GM21390 (cell line): ENCODE data around the gene NARS2.
"Not testable (repeated sequence)": the region's sequence is repeated elsewhere in the genome, so short reads cannot be mapped to it uniquely, and the experiment has no call there.

Experiments
- ATAC-seq: cut with Tn5 transposase; IDR thresholded peaks from one replicate; pipeline ENCODE4 v1.9.1; 2021; ENCODE audit not compliant: unreplicated experiment

NARS2 gene

DNA sequence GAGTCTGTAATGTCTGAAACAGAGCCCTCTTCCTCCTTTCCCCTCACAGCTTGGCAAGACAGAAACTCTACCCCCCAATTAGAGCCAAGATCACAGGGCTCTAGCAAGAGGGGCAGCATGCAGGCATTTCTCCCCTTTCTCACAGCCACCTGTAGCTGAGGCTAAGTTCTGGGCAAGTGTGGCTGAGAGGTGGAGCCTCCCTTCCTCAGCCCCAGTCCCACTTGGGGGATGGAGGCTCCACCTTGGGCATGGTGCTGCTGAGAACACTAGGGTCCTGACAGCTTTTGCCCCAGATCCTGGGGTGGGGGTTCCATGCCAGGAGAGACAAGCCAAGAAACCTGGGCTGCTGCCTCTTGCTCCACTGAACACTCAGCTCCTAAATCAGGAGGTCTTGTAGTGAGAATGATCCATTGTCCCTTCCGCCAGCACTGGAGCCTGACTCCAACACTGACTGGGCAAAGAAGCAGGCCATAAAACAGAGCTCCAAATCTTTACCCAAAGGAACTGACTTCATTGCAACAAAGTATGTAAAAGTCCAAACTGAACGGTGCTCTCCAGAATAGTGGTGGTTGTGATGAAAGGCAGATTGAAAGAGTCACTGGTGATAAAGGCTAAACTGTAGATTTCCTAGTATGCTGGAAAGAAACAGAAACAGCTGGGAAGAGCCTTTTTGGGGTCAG is 25.6 kb downstream of the NARS2 start:
- ATAC-seq: no peak

DNA sequence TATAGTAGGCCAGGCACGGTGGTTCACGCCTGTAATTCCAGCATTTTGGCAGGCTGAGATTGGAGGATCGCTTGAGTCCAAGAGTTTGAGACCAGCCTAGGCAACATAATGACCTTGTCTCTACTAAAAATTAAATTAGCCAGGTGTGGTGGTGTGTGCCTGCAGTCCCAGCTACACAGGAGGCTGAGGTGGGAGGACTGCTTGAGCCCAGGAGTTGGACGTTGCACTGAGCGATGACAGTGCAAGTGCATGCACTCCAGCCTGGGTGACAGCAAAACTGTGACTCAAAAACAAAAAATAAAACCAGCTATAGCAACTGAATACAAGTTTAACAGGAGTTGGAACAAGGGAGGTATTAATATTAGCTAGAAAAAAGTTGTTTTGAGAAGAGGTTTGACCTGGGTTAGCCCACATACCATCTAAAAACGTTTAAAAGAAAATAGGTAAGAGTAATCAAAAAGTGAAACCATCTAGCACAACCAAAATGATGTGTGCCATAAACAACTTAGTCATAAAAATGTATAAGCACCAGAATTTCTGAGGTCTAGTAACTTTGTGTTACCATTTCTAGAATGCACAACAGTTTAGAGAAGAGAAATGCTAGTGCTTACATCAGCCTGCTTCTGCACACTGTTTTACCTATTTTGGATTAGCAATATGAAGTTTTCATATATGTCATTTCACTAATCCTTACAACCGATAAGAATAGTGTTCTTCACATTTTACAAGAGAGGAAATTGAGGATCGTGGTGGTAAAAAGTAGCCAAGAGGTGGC is 26.5 kb downstream of the NARS2 start:
- ATAC-seq: no peak

DNA sequence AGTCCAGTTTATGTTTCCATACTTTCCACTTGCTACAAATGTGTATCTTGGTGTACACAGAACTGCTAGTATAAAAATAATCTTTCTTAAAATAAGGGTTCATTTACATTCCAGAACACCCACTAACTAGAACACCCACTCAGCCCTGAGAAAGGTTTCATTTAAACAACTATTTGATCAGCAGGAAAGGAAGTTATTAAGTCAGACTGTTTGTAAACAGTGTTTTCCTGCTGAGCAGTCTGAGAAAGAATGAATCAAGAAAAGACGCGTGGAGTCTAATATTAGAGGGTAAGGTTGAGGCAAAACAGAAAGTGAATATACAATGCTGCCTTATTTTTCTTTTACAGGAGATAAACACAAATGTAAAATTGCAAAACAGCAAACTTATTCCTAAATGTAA is 32.7 kb downstream of the NARS2 start:
- peak; percentile 61 for ATAC-seq

DNA sequence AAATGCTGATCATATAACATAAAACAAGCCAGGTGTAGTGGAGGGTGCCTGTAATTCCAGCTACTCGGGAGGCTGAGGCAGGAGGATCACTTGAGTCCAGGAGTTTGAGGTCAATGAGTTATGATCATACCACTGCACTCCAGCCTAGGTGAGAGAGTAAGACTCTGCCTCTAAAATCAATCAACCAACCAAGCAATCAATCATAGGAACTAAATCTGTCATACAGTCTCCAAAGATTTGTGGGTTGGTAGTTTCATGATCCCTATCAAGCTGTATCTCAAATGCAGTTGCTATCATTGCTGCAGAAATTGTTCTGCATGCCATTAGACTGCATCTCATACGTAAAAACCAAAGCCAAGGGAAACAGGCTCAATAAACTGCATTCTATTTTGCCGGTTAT is 33.1 kb downstream of the NARS2 start:
- no peak for ATAC-seq

DNA sequence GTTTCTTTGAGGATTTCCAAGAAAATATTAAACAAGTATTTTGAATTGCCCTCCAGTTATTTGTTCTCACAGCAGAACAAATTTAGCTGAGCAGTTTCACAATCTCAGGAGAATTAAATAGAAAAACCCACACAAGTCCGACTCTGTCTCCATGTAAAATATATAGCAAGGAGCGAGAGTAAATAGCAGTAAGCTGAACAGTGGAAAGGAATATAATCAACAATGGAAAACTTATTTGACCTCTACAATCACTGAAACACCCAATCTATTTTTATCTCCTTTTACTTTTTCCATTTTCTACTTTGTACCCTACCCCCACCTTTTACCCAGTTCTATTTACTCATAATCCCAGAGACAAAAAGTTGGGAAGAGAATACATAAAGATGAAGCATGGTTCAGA is 34.4 kb downstream of the NARS2 start:
- ATAC-seq: no peak

DNA sequence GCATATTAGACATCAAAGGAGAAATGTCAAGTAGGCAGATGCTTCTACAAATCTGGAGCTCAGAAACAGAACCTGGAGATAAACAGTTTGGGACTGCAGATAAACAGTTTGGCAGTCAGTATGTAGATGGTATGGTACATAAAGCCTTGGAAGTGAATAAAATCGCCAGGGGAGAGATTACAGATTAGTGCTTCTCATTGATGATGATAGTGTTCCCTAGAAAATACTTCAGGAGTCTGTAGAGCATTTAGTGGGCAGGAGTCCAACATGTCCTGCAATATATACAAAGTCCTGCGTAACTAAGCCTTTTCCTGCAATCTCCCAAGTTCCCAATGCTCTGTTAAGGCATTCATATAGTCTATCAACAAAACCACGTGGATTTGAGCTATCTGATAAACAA is 35.2 kb downstream of the NARS2 start:
- ATAC-seq: no peak

- no peak for ATAC-seq
These were observed 37.7 kb downstream of the NARS2 start for GRCh38 chr11:78536933-78537332.

DNA sequence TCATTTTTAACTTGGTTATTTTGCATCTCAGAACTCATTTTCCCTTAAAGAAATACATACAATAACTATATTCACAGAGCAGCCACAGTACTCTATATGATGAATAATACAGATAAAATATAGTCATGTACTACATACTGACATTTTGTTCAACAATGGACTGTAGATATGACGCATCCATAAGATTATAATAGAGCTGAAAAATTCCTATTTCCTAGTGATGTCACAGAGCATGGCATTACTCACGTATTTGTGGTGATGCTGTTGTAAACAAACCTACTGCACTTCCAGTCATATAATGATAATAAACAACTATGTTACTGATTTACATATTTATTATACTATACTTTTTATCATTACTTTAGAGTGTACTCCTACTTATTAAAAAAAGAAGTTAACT is 38.7 kb downstream of the NARS2 start:
- ATAC-seq: no peak

- no peak for ATAC-seq
These were observed 39.6 kb downstream of the NARS2 start for GRCh38 chr11:78535027-78535426.

DNA sequence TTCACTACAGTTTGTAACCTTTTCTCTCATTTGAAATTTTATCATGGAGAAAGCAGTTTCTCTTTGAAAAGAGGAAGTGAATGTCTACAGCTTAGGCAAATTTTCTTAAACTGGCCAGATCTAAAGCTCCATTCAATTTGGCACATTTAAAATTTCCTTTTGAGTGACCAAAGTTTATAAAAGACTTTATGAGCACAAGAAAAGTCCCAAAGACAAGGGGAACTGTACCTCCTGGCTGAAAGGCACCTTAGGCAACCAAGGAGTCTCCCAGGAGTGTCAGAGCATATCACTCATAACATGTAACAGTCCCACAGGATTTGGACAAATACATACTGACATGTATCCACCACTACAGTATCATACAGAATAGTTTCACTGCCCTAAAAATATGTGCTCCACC is 41.3 kb downstream of the NARS2 start:
- ATAC-seq: peak; percentile 80

- peak; percentile 34 for ATAC-seq
These were observed 41.7 kb downstream of the NARS2 start for GRCh38 chr11:78532991-78533390.

GRCh38 chr11:78526497-78527146 is 48.0 kb downstream of the NARS2 start:
- no peak for ATAC-seq

GRCh38 chr11:78525720-78526119 is 48.9 kb downstream of the NARS2 start:
- no peak for ATAC-seq

GRCh38 chr11:78520230-78520629 is 54.4 kb downstream of the NARS2 start:
- ATAC-seq: no peak

- ATAC-seq: no peak
These were observed 58.4 kb downstream of the NARS2 start for GRCh38 chr11:78516281-78516680.

DNA sequence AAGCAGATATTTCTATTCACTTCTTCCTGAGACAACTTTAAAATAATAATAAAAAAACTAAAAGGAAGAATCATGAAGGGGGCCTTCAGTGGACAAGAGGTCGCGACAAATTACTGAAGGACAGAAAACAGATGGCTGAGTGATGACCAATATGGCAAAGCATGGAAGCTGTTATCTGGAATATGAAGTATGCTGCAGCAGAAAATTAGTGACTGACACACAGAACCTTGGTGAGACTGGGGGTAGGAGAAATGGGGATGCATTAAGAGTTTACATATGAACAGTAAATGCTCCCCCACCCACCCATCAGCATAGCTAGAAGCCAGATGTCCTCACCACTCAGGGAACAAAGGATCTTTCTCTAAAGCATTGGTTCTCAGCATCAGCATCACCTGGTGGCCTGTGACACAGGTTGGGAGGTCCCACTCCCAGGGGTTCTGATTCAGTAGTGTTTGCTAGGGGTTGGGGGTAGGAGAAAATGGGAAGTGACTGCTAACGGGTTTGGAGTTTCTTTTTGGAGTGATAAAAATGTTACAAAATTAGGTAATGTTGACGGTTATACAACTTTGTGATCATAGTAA is 59.7 kb downstream of the NARS2 start:
- no peak for ATAC-seq

- ATAC-seq: not testable (repeated sequence)
These were observed 61.6 kb downstream of the NARS2 start for GRCh38 chr11:78513085-78513484.

- no peak for ATAC-seq
These were observed 64.1 kb downstream of the NARS2 start for GRCh38 chr11:78510597-78510996.

DNA sequence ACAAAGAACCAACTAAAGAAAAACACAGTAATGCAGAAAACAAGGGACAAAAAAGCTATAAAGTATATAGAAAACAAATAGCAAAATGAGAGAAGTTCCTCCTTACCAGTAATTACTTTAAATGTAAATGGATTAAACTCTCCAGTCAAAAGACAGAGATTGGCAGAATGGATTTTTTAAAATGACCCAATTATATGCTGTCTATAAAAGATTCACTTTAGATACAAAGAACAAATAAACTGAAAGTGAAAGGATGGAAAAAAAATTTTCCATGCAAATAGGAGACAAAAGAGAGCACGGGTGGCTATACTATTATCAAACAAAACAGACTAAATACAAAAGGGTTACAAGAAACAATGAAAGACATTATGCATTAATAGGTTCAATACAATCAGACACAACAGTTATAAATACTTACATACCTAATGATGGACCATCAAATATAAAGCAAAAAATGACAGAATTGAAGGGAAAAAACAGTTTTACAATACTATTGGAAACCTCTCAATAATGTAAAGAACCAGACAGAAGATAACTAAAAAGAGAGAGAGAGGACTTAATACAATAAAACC is 64.6 kb downstream of the NARS2 start:
- ATAC-seq: no peak

DNA sequence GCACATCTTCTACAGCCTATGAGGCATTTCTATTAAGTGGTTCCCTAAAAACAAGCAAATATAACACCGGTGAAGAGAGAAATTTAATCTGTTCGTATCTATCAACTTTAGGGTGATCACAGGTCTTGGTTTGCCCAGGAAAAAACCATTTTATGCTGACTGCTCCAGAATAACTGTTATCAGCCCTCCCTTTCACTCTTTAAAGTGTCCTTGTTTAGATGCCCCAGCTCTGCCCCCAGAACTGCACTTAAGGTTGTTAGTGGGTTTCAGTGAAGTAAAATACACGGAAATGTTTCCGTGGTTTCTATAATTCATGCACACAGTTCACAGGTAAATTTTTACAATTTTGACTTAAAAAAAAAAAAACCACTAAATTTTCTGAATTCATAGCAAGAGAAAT is 70.0 kb downstream of the NARS2 start:
- no peak for ATAC-seq

DNA sequence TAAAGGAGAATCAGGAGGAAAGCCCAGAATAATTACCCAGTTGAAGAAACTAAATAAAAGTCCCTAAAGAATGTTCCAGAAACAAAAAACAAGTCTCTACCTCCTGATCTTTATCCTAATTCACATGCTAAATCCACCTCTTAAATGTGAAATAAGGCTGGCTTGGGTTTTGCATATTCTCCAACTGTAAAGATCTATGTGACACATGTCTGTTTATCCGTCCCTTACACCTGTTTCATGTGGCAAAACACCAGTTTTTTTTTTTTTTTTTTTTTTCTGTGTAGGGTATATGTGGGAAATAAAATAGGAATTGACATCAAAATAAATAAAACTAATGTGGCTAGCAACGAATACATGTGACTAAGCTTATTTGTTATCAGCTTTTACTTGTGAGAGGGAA is 70.5 kb downstream of the NARS2 start:
- no peak for ATAC-seq
